ENCODE measurements around the gene ASH1L.

The ASH1L gene

GRCh38 chr1:155327981-155328380, 234.6 kb downstream of the ASH1L start:
- DNase-seq (ENCODE audit: low read depth), result no peak

GRCh38 chr1:155326631-155327037, 236.0 kb downstream of the ASH1L start:
- no peak for DNase-seq (ENCODE audit: low read depth)

GRCh38 chr1:155326020-155326526, 236.5 kb downstream of the ASH1L start:
- no peak for DNase-seq (ENCODE audit: low read depth)

GRCh38 chr1:155325603-155325893, 237.1 kb downstream of the ASH1L start:
- no peak for DNase-seq (ENCODE audit: low read depth)

GRCh38 chr1:155324717-155325602, 237.6 kb downstream of the ASH1L start:
- DNase-seq (ENCODE audit: low read depth), result peak; percentile 32

GRCh38 chr1:155324037-155324716, 238.4 kb downstream of the ASH1L start:
- peak; percentile 98 for DNase-seq (ENCODE audit: low read depth)

- DNase-seq (ENCODE audit: low read depth), result peak; percentile 92
These were observed 238.9 kb downstream of the ASH1L start for GRCh38 chr1:155323729-155324036.

- DNase-seq (ENCODE audit: low read depth), result peak; percentile 98
These were observed 239.5 kb downstream of the ASH1L start for GRCh38 chr1:155322953-155323728.

GRCh38 chr1:155322571-155322952, 240.0 kb downstream of the ASH1L start:
- DNase-seq (ENCODE audit: low read depth), result peak; percentile 32

GRCh38 chr1:155321639-155322503, 240.7 kb downstream of the ASH1L start:
- DNase-seq (ENCODE audit: low read depth), result no peak

- DNase-seq (ENCODE audit: low read depth), result peak; percentile 70
These were observed 241.7 kb downstream of the ASH1L start, which contains the start of gene RUSC1 for GRCh38 chr1:155320661-155321617. Gene RUSC1, plus strand, starts transcription at chr1:155320894. Its CDS starts 880 bp downstream, at chr1:155321774.

GRCh38 chr1:155320252-155320651, 242.4 kb downstream of the ASH1L start:
- peak; percentile 22 for DNase-seq (ENCODE audit: low read depth)

GRCh38 chr1:155319536-155319935, 243.1 kb downstream of the ASH1L start:
- DNase-seq (ENCODE audit: low read depth), result no peak

GRCh38 chr1:155318082-155318481, 244.5 kb downstream of the ASH1L start:
- no peak for DNase-seq (ENCODE audit: low read depth)

- DNase-seq (ENCODE audit: low read depth), result no peak
These were observed 245.7 kb downstream of the ASH1L start for GRCh38 chr1:155316922-155317321.

- DNase-seq (ENCODE audit: low read depth), result no peak
These were observed 249.3 kb downstream of the ASH1L start for GRCh38 chr1:155313261-155313660.

GRCh38 chr1:155309423-155310021, 253.1 kb downstream of the ASH1L start:
- peak; percentile 10 for DNase-seq (ENCODE audit: low read depth)

GRCh38 chr1:155308493-155309422, 253.8 kb downstream of the ASH1L start, which contains the start of gene FDPS:
Gene FDPS, plus strand, starts transcription at chr1:155308866. Its CDS starts 924 bp downstream, at chr1:155309790.
- DNase-seq (ENCODE audit: low read depth), result peak; percentile 99

Data from fibroblast of gingiva (primary cell).